Dedifferentiated amniotic fluid mesenchymal stem cell (primary cell): ENCODE results near the gene SYF2.
"Not testable (repeated sequence)": the region's sequence is repeated elsewhere in the genome, so short reads cannot be mapped to it uniquely, and the experiment has no call there.

Experiments
- DNase-seq: peaks from one replicate; pipeline ENCODE4 v3.0.0-alpha.2; 2016; ENCODE audit errors: extremely low spot score

SYF2 gene

GRCh38 chr1:25232027-25232865, at the start of gene SYF2:
TSS of gene SYF2 (minus strand) at chr1:25232502. CDS start at chr1:25232467, 35 bp downstream.
- DNase-seq = peak; percentile 94

GRCh38 chr1:25279693-25280111, 47.4 kb upstream of the SYF2 start:
- DNase-seq = not testable (repeated sequence)

- DNase-seq = not testable (repeated sequence)
Observed at GRCh38 chr1:25278790-25279189, 46.5 kb upstream of the SYF2 start.

GRCh38 chr1:25278358-25278757, 46.1 kb upstream of the SYF2 start:
- DNase-seq = not testable (repeated sequence)

- not testable (repeated sequence) for DNase-seq
Observed at GRCh38 chr1:25277295-25277694, 45.0 kb upstream of the SYF2 start.

GRCh38 chr1:25275648-25276047, 43.3 kb upstream of the SYF2 start:
- DNase-seq = not testable (repeated sequence)

- not testable (repeated sequence) for DNase-seq
Observed at GRCh38 chr1:25272238-25272637, 39.9 kb upstream of the SYF2 start, which contains the start of gene RHD. TSS of gene RHD (plus strand) at chr1:25272509. CDS start at chr1:25272548, 39 bp downstream.

GRCh38 chr1:25268143-25268760, 36.0 kb upstream of the SYF2 start:
- not testable (repeated sequence) for DNase-seq

- peak; percentile 49 for DNase-seq
Observed at GRCh38 chr1:25267288-25268142, 35.2 kb upstream of the SYF2 start.

- not testable (repeated sequence) for DNase-seq
Observed at GRCh38 chr1:25266554-25267287, 34.4 kb upstream of the SYF2 start.

- DNase-seq = not testable (repeated sequence)
Observed at GRCh38 chr1:25260336-25260735, 28.0 kb upstream of the SYF2 start.

- not testable (repeated sequence) for DNase-seq
Observed at GRCh38 chr1:25259813-25260212, 27.5 kb upstream of the SYF2 start.

- no peak for DNase-seq
Observed at GRCh38 chr1:25257196-25257595, 24.9 kb upstream of the SYF2 start.

GRCh38 chr1:25256578-25256965, 24.3 kb upstream of the SYF2 start:
- DNase-seq = no peak

GRCh38 chr1:25255706-25256577, 23.6 kb upstream of the SYF2 start:
- DNase-seq = no peak

GRCh38 chr1:25253911-25254310, 21.6 kb upstream of the SYF2 start:
- DNase-seq = no peak

GRCh38 chr1:25247829-25248754, 15.8 kb upstream of the SYF2 start:
- no peak for DNase-seq

GRCh38 chr1:25247024-25247828, 14.9 kb upstream of the SYF2 start, which contains the start of gene RSRP1:
TSS of gene RSRP1 (minus strand) at chr1:25247454. CDS start at chr1:25246963, 491 bp downstream.
- DNase-seq = peak; percentile 97
